ENCODE data around the gene HAGHL. TPM values are rescaled to one million over a fixed set of nuclear protein-coding genes. Genes with fewer than 3 reads are reported as not detected.

HAGHL gene
- total and polyA plus RNA-seq, 2 experiments from 2014 or later, result 21.6 to 35.3 TPM

DNA sequence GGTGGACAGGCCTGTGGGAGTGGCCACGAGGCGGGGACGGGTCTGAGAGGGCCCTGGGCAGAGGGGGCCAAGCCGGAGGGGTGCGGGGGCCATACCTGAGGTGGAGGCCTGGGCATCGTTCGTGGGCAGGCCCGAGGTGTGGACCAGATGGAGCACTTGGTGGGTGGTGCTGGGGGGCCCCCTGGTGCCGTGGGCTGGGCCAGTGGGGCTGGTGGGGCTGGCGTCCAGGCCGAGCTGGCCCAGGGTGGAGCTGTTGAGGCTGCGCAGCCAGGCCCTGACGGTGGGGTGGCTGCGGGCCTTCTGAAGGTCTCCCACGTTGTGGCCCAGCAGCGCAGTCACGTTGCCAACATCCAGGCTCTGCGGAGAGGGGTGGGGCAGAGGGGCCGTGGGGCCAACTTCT lies 43.0 kb downstream of the HAGHL start (continued):
- TF ChIP-seq, protein P1, sequence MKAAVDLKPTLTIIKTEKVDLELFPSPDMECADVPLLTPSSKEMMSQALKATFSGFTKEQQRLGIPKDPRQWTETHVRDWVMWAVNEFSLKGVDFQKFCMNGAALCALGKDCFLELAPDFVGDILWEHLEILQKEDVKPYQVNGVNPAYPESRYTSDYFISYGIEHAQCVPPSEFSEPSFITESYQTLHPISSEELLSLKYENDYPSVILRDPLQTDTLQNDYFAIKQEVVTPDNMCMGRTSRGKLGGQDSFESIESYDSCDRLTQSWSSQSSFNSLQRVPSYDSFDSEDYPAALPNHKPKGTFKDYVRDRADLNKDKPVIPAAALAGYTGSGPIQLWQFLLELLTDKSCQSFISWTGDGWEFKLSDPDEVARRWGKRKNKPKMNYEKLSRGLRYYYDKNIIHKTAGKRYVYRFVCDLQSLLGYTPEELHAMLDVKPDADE (IDR thresholded peaks at IDR 0.05), result no peak
- TF ChIP-seq STAT1 (IDR thresholded peaks at IDR 0.05; ENCODE audit: unreplicated experiment) (no peak), EZH2 (IDR thresholded peaks at IDR 0.05; ENCODE audit: low read depth, unreplicated experiment) (no peak), POLR2AphosphoS5 (IDR thresholded peaks at IDR 0.05; ENCODE audit: low read depth) (no peak), JUNB (IDR thresholded peaks at IDR 0.05; ENCODE audit: unreplicated experiment) (no peak), NANOG (IDR thresholded peaks at IDR 0.05; ENCODE audit: borderline replicate concordance) (no peak), EZH2phosphoT487 (IDR thresholded peaks at IDR 0.05; ENCODE audit: unreplicated experiment) (no peak), ZNF331 (CRISPR knock-in tag; IDR thresholded peaks at IDR 0.05; ENCODE audit: low read depth) (no peak)
- TF ChIP-seq, protein P2, sequence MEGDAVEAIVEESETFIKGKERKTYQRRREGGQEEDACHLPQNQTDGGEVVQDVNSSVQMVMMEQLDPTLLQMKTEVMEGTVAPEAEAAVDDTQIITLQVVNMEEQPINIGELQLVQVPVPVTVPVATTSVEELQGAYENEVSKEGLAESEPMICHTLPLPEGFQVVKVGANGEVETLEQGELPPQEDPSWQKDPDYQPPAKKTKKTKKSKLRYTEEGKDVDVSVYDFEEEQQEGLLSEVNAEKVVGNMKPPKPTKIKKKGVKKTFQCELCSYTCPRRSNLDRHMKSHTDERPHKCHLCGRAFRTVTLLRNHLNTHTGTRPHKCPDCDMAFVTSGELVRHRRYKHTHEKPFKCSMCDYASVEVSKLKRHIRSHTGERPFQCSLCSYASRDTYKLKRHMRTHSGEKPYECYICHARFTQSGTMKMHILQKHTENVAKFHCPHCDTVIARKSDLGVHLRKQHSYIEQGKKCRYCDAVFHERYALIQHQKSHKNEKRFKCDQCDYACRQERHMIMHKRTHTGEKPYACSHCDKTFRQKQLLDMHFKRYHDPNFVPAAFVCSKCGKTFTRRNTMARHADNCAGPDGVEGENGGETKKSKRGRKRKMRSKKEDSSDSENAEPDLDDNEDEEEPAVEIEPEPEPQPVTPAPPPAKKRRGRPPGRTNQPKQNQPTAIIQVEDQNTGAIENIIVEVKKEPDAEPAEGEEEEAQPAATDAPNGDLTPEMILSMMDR (conservative IDR thresholded peaks at IDR 0.05; ENCODE audit: low read depth in 2 of 2), result no peak
- TF ChIP-seq, protein P3, sequence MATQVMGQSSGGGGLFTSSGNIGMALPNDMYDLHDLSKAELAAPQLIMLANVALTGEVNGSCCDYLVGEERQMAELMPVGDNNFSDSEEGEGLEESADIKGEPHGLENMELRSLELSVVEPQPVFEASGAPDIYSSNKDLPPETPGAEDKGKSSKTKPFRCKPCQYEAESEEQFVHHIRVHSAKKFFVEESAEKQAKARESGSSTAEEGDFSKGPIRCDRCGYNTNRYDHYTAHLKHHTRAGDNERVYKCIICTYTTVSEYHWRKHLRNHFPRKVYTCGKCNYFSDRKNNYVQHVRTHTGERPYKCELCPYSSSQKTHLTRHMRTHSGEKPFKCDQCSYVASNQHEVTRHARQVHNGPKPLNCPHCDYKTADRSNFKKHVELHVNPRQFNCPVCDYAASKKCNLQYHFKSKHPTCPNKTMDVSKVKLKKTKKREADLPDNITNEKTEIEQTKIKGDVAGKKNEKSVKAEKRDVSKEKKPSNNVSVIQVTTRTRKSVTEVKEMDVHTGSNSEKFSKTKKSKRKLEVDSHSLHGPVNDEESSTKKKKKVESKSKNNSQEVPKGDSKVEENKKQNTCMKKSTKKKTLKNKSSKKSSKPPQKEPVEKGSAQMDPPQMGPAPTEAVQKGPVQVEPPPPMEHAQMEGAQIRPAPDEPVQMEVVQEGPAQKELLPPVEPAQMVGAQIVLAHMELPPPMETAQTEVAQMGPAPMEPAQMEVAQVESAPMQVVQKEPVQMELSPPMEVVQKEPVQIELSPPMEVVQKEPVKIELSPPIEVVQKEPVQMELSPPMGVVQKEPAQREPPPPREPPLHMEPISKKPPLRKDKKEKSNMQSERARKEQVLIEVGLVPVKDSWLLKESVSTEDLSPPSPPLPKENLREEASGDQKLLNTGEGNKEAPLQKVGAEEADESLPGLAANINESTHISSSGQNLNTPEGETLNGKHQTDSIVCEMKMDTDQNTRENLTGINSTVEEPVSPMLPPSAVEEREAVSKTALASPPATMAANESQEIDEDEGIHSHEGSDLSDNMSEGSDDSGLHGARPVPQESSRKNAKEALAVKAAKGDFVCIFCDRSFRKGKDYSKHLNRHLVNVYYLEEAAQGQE (IDR thresholded peaks at IDR 0.05; ENCODE audit: unreplicated experiment), result no peak

DNA sequence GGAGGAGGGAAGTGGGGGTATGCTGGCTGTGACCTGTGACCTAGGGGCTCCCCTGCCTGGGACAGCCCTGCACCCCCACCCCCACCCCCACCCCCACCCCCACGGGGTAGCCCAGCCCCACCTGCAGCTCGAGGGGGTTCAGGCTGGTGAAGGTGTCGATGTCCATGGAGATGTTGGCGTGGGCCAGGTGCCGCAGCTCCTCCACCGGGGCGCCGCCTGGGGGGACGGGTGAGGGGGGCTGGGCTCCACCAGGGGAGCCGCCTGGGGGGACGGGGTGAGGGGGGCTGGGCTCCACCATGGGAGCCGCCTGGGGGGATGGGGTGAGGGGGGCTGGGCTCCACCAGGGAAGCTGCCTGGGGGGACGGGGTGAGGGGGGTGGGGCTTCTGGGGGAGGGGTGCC lies 43.5 kb downstream of the HAGHL start:
- Histone ChIP-seq H3K4me3 (no peak overlapping the region), H3K4me2 (no peak overlapping the region), H3F3A (replicated peaks; ENCODE audit: low read depth) (0 out of 2 replicates have a peak, but pooled peaks cover 3% of the 10 kb centered on the region), H2AFZ (no peak overlapping the region), H3K79me2 (replicated peaks; ENCODE audit: insufficient read depth) (no peaks in the 10 kb centered on the region), H3K4me1 (ENCODE audit: insufficient read depth) (no peaks in the 10 kb centered on the region), H3K9me2 (ENCODE audit: insufficient read depth) (no peaks in the 10 kb centered on the region), H3K27ac (ENCODE audit: low read depth) (no peak overlapping the region), H3K27me3 (ENCODE audit: insufficient read depth) (no peaks in the 10 kb centered on the region), H4K20me1 (replicated peaks; ENCODE audit: insufficient read depth) (no peaks in the 10 kb centered on the region), H3K36me3 (ENCODE audit: insufficient read depth) (no peaks in the 10 kb centered on the region)
- DNase-seq (ENCODE audit: low spot score), result no peak
- no peak overlapping the region for H3K4me3 Mint-ChIP-seq
- H3K27ac Mint-ChIP-seq, result no peak overlapping the region
- ATAC-seq, result no peak
- TF ChIP-seq, protein P4, sequence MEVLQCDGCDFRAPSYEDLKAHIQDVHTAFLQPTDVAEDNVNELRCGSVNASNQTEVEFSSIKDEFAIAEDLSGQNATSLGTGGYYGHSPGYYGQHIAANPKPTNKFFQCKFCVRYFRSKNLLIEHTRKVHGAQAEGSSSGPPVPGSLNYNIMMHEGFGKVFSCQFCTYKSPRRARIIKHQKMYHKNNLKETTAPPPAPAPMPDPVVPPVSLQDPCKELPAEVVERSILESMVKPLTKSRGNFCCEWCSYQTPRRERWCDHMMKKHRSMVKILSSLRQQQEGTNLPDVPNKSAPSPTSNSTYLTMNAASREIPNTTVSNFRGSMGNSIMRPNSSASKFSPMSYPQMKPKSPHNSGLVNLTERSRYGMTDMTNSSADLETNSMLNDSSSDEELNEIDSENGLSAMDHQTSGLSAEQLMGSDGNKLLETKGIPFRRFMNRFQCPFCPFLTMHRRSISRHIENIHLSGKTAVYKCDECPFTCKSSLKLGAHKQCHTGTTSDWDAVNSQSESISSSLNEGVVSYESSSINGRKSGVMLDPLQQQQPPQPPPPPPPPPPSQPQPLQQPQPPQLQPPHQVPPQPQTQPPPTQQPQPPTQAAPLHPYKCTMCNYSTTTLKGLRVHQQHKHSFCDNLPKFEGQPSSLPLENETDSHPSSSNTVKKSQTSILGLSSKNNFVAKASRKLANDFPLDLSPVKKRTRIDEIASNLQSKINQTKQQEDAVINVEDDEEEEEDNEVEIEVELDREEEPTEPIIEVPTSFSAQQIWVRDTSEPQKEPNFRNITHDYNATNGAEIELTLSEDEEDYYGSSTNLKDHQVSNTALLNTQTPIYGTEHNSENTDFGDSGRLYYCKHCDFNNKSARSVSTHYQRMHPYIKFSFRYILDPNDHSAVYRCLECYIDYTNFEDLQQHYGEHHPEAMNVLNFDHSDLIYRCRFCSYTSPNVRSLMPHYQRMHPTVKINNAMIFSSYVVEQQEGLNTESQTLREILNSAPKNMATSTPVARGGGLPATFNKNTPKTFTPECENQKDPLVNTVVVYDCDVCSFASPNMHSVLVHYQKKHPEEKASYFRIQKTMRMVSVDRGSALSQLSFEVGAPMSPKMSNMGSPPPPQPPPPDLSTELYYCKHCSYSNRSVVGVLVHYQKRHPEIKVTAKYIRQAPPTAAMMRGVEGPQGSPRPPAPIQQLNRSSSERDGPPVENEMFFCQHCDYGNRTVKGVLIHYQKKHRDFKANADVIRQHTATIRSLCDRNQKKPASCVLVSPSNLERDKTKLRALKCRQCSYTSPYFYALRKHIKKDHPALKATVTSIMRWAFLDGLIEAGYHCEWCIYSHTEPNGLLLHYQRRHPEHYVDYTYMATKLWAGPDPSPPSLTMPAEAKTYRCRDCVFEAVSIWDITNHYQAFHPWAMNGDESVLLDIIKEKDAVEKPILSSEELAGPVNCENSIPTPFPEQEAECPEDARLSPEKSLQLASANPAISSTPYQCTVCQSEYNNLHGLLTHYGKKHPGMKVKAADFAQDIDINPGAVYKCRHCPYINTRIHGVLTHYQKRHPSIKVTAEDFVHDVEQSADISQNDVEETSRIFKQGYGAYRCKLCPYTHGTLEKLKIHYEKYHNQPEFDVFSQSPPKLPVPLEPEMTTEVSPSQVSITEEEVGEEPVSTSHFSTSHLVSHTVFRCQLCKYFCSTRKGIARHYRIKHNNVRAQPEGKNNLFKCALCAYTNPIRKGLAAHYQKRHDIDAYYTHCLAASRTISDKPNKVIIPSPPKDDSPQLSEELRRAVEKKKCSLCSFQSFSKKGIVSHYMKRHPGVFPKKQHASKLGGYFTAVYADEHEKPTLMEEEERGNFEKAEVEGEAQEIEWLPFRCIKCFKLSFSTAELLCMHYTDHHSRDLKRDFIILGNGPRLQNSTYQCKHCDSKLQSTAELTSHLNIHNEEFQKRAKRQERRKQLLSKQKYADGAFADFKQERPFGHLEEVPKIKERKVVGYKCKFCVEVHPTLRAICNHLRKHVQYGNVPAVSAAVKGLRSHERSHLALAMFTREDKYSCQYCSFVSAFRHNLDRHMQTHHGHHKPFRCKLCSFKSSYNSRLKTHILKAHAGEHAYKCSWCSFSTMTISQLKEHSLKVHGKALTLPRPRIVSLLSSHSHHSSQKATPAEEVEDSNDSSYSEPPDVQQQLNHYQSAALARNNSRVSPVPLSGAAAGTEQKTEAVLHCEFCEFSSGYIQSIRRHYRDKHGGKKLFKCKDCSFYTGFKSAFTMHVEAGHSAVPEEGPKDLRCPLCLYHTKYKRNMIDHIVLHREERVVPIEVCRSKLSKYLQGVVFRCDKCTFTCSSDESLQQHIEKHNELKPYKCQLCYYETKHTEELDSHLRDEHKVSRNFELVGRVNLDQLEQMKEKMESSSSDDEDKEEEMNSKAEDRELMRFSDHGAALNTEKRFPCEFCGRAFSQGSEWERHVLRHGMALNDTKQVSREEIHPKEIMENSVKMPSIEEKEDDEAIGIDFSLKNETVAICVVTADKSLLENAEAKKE (CRISPR knock-in tag; IDR thresholded peaks at IDR 0.05), result no peak
- no peak for TF ChIP-seq POLR2AphosphoS5 (IDR thresholded peaks at IDR 0.05; ENCODE audit: low read depth)
- no peak for TF ChIP-seq STAT1 (IDR thresholded peaks at IDR 0.05; ENCODE audit: unreplicated experiment)
- peaks cover 12% of the 10 kb centered on the region for H3K27me3 Mint-ChIP-seq (ENCODE audit: insufficient read depth, low read depth, poor library complexity)
- H3K9me3 Mint-ChIP-seq, result no peaks in the 10 kb centered on the region
- no peaks in the 10 kb centered on the region for H3K36me3 Mint-ChIP-seq (ENCODE audit: low read depth)
- no peaks in the 10 kb centered on the region for H3K4me1 Mint-ChIP-seq
